ENCODE data around the gene CERCAM. TPM values are rescaled to one million over a fixed set of nuclear protein-coding genes. Genes with fewer than 3 reads are reported as not detected.

CERCAM gene
- polyA plus RNA-seq, 1 donor (not counting 4 experiments of a cell fraction or from before 2014, with no cell fraction given): 15.9 TPM

- Histone ChIP-seq H3K9ac (ENCODE audit: control insufficient read depth, extremely low read depth, insufficient read depth, low read length) (no peak overlapping the region), H3K9me3 (ENCODE audit: control insufficient read depth, low read depth, low read length) (no peaks in the 10 kb centered on the region), H3K4me1 (ENCODE audit: control insufficient read depth, extremely low read depth, insufficient read depth, low read length) (peaks cover 7% of the 10 kb centered on the region), H3K4me2 (ENCODE audit: control insufficient read depth, extremely low read depth, insufficient read depth, low read depth, low read length) (no peak overlapping the region), H3K4me3 (ENCODE audit: control insufficient read depth in 2 of 3, extremely low read depth in 1 of 3, insufficient read depth in 2 of 3, low read depth in 1 of 3, low read length in 3 of 3) (no peak overlapping the region), H3K9me1 (ENCODE audit: control insufficient read depth, extremely low read depth, insufficient read depth, low read length) (no peaks in the 10 kb centered on the region), H3K36me3 (ENCODE audit: control insufficient read depth in 2 of 2, extremely low read depth in 1 of 2, insufficient read depth in 2 of 2, low read length in 2 of 2) (peaks cover 9 to 12% of the 10 kb centered on the region in 2 experiments), H3K27me3 (ENCODE audit: control insufficient read depth, extremely low read depth, insufficient read depth, low read length) (peaks cover 16% of the 10 kb centered on the region), H4K20me1 (ENCODE audit: control insufficient read depth, extremely low read depth, insufficient read depth, low read length) (no peaks in the 10 kb centered on the region), H2AFZ (ENCODE audit: control insufficient read depth, low read length) (no peak overlapping the region), H3K27ac (ENCODE audit: control insufficient read depth, insufficient read depth, low read length) (no peak overlapping the region), H3K79me2 (ENCODE audit: control insufficient read depth, insufficient read depth, low read length) (no peaks in the 10 kb centered on the region)
- dilution Hi-C loops (cut with MboI; ENCODE audit: extremely low pct_ligation_motif_present, low sequenced_read_pairs): no loop called here
- DNase-seq (ENCODE audit: low read depth, low spot score) (no peak), FAIRE-seq (no peak)
- no peak for TF ChIP-seq CTCF (optimal IDR thresholded peaks at IDR 0.05 in 1 of 3, IDR thresholded peaks at IDR 0.05 in 1 of 3, conservative IDR thresholded peaks at IDR 0.05 in 1 of 3; ENCODE audit: extremely low read depth in 1 of 3, insufficient read depth in 2 of 3, low read length in 3 of 3)
- TF ChIP-seq EZH2 (IDR thresholded peaks at IDR 0.05; ENCODE audit: low read length): no peak
These were observed 27.4 kb upstream of the CERCAM start for GRCh38 chr9:128393145-128393775.

- Histone ChIP-seq H2AFZ (ENCODE audit: control insufficient read depth, low read length) (no peak overlapping the region), H3K79me2 (ENCODE audit: control insufficient read depth, insufficient read depth, low read length) (no peaks in the 10 kb centered on the region), H3K9ac (ENCODE audit: control insufficient read depth, extremely low read depth, insufficient read depth, low read length) (no peak overlapping the region), H3K36me3 (ENCODE audit: control insufficient read depth in 2 of 2, extremely low read depth in 1 of 2, insufficient read depth in 2 of 2, low read length in 2 of 2) (peaks cover 2 to 5% of the 10 kb centered on the region in 2 experiments), H3K9me3 (ENCODE audit: control insufficient read depth, low read depth, low read length) (no peaks in the 10 kb centered on the region), H4K20me1 (ENCODE audit: control insufficient read depth, extremely low read depth, insufficient read depth, low read length) (no peaks in the 10 kb centered on the region), H3K4me3 (ENCODE audit: control insufficient read depth in 2 of 3, extremely low read depth in 1 of 3, insufficient read depth in 2 of 3, low read depth in 1 of 3, low read length in 3 of 3) (no peak overlapping the region), H3K4me1 (ENCODE audit: control insufficient read depth, extremely low read depth, insufficient read depth, low read length) (peaks cover 7% of the 10 kb centered on the region), H3K9me1 (ENCODE audit: control insufficient read depth, extremely low read depth, insufficient read depth, low read length) (no peaks in the 10 kb centered on the region), H3K4me2 (ENCODE audit: control insufficient read depth, extremely low read depth, insufficient read depth, low read depth, low read length) (no peak overlapping the region), H3K27me3 (ENCODE audit: control insufficient read depth, extremely low read depth, insufficient read depth, low read length) (peaks cover 16% of the 10 kb centered on the region), H3K27ac (ENCODE audit: control insufficient read depth, insufficient read depth, low read length) (no peak overlapping the region)
- FAIRE-seq (no peak), DNase-seq (ENCODE audit: low read depth, low spot score) (no peak)
- TF ChIP-seq CTCF (optimal IDR thresholded peaks at IDR 0.05 in 1 of 3, IDR thresholded peaks at IDR 0.05 in 1 of 3, conservative IDR thresholded peaks at IDR 0.05 in 1 of 3; ENCODE audit: extremely low read depth in 1 of 3, insufficient read depth in 2 of 3, low read length in 3 of 3): no peak
- no peak for TF ChIP-seq EZH2 (IDR thresholded peaks at IDR 0.05; ENCODE audit: low read length)
- dilution Hi-C loops (cut with MboI; ENCODE audit: extremely low pct_ligation_motif_present, low sequenced_read_pairs): no loop called here
These were observed 26.7 kb upstream of the CERCAM start for GRCh38 chr9:128393970-128394369.

All from keratinocyte (primary cell).